ENCODE measurements around the gene TUBGCP4. TPM values are rescaled to one million over a fixed set of nuclear protein-coding genes. Genes with fewer than 3 reads are reported as not detected.

TUBGCP4 gene
- total RNA-seq, 1 donor: 14.7 TPM

DNA sequence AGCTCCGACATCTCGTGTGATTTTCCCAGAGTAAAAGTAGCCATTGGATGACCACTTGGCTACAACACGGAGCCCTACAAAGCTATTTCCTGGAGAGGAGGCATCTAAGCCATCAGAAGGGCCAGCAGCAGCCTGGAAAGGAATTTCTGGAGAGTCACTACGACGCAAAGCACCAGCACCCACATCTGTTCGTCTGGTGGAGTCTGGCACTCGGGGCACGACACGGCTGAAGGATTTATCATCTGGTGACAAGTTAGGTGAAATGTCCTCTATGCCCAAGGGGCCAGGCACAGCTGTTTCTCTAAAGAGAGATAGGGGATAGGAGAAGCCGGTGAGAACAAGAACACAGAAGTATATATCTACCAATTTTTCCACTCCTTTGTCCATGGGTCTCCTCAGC is 49.5 kb downstream of the TUBGCP4 start:
- no peak overlapping the region for H3K4me3 ChIP-seq (ENCODE audit: low read depth, low read length)
- no peak for DNase-seq (ENCODE audit: low read depth)
- TF ChIP-seq, protein P1, sequence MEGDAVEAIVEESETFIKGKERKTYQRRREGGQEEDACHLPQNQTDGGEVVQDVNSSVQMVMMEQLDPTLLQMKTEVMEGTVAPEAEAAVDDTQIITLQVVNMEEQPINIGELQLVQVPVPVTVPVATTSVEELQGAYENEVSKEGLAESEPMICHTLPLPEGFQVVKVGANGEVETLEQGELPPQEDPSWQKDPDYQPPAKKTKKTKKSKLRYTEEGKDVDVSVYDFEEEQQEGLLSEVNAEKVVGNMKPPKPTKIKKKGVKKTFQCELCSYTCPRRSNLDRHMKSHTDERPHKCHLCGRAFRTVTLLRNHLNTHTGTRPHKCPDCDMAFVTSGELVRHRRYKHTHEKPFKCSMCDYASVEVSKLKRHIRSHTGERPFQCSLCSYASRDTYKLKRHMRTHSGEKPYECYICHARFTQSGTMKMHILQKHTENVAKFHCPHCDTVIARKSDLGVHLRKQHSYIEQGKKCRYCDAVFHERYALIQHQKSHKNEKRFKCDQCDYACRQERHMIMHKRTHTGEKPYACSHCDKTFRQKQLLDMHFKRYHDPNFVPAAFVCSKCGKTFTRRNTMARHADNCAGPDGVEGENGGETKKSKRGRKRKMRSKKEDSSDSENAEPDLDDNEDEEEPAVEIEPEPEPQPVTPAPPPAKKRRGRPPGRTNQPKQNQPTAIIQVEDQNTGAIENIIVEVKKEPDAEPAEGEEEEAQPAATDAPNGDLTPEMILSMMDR (IDR thresholded peaks at IDR 0.05; ENCODE audit: insufficient read depth, low read depth, low read length): no peak

DNA sequence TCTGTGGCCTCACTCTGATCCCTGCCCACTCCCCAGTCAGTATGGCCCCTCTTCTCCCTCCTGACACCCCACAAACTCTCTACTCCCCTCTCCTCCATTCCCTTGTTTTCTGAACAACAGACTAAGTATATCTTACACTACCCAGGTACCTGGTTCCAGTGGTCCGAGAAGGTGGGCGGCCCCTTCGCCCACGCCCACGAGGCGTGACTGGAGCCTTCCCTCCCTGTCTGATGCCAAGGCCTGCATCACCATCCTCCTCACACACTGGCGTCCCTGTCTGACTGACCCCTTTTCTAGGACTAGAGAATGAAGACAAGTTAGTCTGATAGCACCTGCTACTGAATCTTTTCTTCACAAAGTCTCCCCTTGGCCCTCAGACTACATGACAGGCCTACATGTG is 50.0 kb downstream of the TUBGCP4 start:
- no peak for DNase-seq (ENCODE audit: low read depth)
- no peak overlapping the region for H3K4me3 ChIP-seq (ENCODE audit: low read depth, low read length)
- TF ChIP-seq, protein P1 (IDR thresholded peaks at IDR 0.05; ENCODE audit: insufficient read depth, low read depth, low read length): no peak

DNA sequence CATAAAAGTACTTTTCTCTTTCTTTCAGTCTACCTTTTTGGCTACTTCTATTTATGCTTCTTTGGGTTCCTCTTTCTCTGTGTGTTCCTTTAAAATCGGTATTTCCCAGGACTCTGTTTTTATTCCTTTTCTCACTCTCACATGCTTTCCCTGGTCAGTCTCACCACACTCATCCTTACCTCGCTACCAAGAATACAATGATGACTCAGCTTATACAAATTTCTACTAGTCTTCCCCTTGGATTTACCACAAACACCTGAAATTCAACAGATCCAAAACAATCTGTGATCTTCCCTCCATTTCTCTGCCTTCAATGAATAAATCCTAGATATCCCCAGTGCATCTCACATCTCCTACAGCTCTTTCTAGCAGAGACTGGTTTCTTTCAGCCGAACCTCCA is 52.9 kb downstream of the TUBGCP4 start:
- no peak overlapping the region for H3K4me3 ChIP-seq (ENCODE audit: low read depth, low read length)
- DNase-seq (ENCODE audit: low read depth): no peak
- TF ChIP-seq, protein P1 (IDR thresholded peaks at IDR 0.05; ENCODE audit: insufficient read depth, low read depth, low read length): no peak

DNA sequence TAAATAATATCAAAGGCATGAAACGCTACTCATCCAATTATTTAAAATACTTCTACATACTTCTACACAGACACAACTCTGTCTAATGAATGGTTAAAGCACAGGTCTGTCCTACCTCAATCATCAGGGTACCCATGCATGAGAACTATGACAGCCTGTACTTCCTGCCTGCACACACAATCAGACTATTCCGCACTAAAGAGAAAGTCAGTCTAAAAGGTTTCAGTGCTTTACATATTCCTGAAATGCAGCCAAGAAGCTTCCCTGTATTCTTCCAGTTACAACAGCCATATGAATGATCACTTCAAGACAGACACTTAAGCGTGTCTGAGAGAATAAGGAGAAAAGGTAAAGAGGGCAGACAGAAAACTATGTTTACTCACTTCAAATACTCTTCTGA is 58.8 kb downstream of the TUBGCP4 start:
- no peak for DNase-seq (ENCODE audit: low read depth)
- no peak overlapping the region for H3K4me3 ChIP-seq (ENCODE audit: low read depth, low read length)
- TF ChIP-seq, protein P1 (IDR thresholded peaks at IDR 0.05; ENCODE audit: insufficient read depth, low read depth, low read length): no peak

DNA sequence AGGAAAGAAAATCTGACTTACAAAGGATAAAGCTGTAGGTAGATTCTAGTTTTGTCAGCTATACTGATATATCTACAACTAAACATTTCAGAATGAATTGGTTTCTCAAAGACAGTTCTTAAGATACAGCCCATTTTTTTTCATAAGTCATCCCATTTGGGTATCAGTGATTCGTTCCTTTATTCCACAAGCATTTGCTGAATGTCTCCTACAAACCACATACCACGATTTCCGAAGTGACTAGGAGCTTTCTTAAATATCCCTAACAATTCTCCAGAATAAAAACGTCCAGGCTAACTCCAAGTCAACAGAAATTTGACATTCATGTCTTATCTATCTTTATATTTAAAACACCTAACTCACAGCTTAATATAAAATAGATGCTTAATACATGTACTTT is 62.3 kb downstream of the TUBGCP4 start:
- H3K4me3 ChIP-seq (ENCODE audit: low read depth, low read length): no peak overlapping the region
- no peak for DNase-seq (ENCODE audit: low read depth)
- TF ChIP-seq, protein P1 (IDR thresholded peaks at IDR 0.05; ENCODE audit: insufficient read depth, low read depth, low read length): no peak

DNA sequence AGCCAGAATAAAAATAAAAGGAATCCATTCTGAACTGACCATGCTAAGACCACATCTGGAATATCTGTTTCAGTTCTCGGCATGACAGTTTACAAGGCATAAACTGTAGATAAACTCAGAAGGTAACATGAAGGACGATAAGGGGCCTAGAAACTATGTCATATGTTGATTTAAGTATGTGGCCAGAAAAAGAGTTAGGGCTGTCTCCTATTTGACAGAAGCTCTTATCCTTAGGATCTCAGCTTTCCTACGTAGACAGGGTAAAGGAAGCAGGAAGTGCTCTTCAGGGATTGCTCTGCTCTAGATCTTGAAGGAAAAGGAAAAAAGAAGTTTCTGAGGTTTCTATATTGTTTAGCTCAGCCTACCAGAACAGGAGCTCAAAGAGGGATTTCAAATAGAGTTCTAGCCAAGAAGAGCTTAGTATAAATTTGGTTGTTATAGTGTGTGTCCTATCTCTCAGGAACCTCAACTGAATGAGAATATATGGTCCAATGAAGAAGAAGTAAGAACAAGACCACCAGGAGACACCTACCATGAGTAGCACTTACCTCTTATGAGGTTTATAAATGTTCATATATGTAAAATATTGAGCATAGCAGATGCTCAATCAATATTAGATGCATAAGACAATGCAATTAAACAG is 62.9 kb downstream of the TUBGCP4 start:
- DNase-seq (ENCODE audit: low read depth): peak; percentile 18
- TF ChIP-seq, protein P1 (IDR thresholded peaks at IDR 0.05; ENCODE audit: insufficient read depth, low read depth, low read length): no peak
- no peak overlapping the region for H3K4me3 ChIP-seq (ENCODE audit: low read depth, low read length)

DNA sequence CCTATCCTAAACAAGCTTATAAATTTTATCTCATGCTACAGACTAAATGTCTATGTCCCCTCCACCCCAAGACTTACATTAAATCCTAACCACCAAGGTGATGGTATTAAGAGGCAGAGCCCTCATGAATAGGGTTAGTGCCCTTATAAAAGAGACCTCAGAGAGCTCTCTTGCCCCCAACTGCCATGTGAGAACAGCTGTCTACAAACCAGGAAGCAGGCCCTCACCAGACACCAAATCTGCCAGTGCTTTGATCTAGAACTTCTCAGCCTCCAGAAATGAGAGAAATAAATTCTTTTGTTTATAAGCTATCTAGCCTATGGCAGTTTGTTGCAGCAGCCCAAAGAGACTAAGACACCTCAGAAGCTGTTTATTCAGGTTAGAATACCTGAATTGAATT is 63.5 kb downstream of the TUBGCP4 start:
- H3K4me3 ChIP-seq (ENCODE audit: low read depth, low read length): no peak overlapping the region
- DNase-seq (ENCODE audit: low read depth): no peak
- TF ChIP-seq, protein P1 (IDR thresholded peaks at IDR 0.05; ENCODE audit: insufficient read depth, low read depth, low read length): no peak

Data from fibroblast of villous mesenchyme (primary cell).